ENCODE data around the gene CCSER2.
A peak's percentile ranks its signal among the peaks of the same experiment; 100 is the strongest.
"Not testable (repeated sequence)": the region's sequence is repeated elsewhere in the genome, so short reads cannot be mapped to it uniquely, and the experiment has no call there.

CCSER2 gene

GRCh38 chr10:84312816-84313215 is 15.6 kb upstream of the CCSER2 start:
- no peak for DNase-seq

DNA sequence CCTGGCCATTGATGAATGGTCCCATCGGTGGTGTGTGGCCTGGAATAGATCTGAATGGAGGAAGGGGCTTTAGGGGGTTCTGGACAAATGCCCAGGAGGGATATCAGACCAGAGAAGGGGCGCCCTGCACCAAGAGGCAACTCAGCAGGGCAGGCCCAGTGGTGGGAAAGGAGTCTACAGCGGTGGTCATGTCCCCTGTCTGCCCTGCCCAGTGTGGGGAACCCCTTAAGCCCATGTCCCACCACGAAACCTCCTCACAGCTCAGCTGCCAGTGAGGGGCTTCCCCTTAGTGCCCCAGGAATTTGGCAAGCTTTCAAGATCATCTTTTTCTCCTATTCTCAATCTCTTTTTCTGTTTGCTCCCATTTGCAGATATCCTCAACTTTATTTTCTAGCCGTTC is 14.1 kb upstream of the CCSER2 start:
- no peak for DNase-seq

DNA sequence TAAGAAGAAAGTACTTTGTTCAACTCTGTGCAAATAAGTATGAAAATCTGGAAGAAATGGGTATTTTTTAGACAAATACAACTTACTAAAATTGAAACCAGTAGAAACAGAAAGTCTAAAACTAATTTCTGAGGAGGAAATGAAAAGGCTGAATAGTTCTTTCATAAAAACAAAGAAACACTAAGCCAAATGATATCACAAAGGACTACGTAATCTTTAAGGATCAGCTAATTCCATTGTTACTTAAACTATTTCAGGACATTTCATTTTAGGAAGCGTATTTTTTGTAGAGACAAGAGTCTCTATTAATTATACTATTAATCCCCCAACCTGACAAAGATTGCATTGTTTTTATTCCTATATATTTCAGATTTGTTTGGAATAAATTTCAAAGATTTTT is 11.2 kb upstream of the CCSER2 start:
- no peak for DNase-seq

GRCh38 chr10:84321902-84322301 is 6.5 kb upstream of the CCSER2 start:
- DNase-seq, result no peak

DNA sequence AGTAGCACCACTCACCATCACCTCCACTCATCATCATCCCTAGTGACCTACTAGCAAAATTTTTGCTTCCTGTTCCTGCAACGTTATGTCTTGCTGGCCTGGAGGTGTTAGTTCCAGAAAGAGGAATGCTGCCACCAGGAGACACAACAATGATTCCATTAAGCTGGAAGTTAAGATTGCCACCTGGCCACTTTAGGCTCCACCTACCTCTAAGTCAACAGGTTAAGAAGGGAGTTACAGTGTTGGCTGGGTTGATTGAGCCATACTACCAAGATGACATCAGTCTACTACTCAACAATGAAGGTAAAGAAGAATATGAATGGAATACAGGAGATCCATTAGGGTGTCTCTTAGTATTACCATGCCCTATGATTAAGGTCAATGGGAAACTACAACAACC is 4.8 kb upstream of the CCSER2 start:
- not testable (repeated sequence) for DNase-seq

GRCh38 chr10:84326995-84327394 is 1.4 kb upstream of the CCSER2 start:
- DNase-seq, result not testable (repeated sequence)

DNA sequence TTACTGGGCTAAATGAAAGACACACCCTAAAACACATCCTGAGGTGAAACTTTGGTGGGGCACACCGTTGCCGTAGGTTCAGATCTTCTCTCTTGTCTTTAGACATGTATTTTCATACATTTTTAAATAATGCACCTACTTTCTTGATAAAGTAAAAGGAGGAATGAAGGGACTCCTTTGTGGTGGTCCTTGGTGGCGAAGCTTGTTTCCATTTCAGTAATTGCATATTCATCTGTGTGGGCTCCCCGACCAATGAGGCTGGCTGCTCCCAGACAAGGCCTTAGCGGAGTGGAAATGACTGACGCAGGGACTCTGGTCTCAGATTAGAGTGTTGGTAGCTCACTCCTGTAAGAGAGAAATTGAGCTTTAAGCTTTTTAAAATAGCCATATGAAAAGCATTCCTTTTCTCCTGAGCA is 815 bp downstream of the CCSER2 start:
- DNase-seq, result peak; percentile 79

- DNase-seq, result no peak
Observed at GRCh38 chr10:84329986-84330651, 1.7 kb downstream of the CCSER2 start.

- DNase-seq, result no peak
Observed at GRCh38 chr10:84331091-84331490, 2.7 kb downstream of the CCSER2 start.

GRCh38 chr10:84333864-84334451 is 5.6 kb downstream of the CCSER2 start:
- DNase-seq, result no peak

- DNase-seq, result no peak
Observed at GRCh38 chr10:84334811-84335210, 6.4 kb downstream of the CCSER2 start.

DNA sequence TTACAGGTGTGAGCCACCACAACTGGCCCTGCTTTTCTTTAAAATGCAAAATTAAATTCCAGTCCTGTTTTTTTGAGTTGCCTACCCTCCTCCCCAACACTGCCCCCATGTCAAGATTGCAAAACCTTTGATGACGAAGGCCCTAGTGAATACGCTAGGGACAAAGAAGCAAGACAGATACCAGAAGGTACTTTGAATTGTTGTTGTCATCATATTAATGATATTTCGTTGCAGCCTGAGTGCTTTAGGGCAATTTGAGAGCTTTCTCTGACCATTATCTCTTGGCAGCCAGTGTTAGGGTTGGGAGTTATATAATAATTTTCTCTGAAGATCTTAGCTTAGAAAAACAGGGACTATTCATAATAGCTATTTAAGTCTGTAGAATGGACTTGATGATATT is 7.1 kb downstream of the CCSER2 start:
- DNase-seq, result no peak

DNA sequence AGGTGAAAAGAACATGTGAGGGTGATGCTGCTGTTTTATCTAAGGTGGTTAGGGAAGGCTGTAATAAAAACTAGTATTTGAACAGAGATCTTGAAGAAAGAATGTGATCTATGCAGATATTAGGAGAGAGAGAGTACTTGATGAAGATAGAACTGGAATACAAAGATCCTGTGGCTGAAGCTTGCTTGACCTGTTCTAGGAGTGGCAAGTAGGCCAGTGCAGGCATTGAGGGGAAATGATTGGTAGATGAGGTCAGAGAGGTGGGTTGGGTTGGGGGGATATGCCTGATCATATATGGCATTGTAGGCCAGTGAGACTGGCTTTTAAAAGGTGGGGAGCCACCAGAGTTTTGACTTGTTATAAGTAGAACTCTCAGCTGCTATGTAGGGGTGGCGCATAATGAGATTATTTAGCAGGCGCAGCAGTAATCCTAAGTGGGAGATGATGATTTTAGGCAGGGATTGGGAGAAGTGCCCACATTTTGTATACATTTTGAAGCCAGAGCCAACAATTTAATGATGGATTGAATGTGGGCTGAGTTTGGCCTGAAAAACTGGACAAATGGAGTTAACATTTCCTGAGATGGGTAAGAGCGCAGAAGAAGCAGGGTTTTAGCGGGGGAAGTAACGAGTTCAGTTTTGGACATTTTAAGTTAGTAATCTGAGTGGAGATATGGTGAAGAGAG is 8.2 kb downstream of the CCSER2 start:
- DNase-seq, result no peak

- DNase-seq, result peak; percentile 29
Observed at GRCh38 chr10:84337199-84337598, 8.8 kb downstream of the CCSER2 start.

GRCh38 chr10:84339025-84339424 is 10.6 kb downstream of the CCSER2 start:
- no peak for DNase-seq

GRCh38 chr10:84340187-84340586 is 11.8 kb downstream of the CCSER2 start:
- DNase-seq, result no peak

- no peak for DNase-seq
Observed at GRCh38 chr10:84340632-84341537, 12.5 kb downstream of the CCSER2 start.

GRCh38 chr10:84341538-84341856 is 13.1 kb downstream of the CCSER2 start:
- DNase-seq, result no peak

DNA sequence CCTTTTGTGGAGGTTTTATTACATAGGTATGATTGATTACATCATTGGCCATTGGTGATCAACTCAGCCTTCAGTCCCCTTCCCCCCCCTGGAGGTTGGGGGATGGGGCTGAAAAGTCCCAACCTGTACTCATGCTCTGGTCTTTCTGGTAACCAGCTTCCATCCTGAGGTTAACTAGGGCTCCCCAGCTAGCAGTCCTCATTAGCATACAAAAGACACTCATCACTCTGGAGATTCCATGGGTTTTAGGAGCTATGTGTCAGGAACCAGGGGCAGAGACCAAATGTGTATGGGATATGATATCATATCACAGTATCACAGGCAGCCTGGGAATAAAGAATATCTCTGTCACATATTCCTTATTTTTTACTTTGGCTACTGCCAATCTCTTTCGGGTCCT is 13.6 kb downstream of the CCSER2 start:
- no peak for DNase-seq

GRCh38 chr10:84342584-84342983 is 14.2 kb downstream of the CCSER2 start:
- DNase-seq, result no peak

DNA sequence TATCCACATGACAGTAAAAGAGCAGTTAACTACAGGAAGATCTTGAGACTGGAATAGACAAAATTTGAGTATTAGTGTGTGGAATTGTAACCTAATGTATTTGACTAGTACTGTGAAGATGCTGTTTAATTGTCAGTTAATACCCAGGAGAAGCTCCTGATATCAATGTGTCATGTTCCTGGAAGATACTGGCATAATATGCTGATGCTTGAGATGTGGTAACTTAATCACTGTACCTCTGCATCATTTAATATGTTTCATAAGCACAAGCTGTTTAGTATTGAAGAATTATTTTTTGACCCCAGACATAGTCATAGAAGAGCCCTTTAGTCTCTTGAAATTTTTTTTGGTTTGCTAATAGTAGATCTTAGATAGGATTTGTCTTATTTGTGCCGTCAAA is 15.4 kb downstream of the CCSER2 start:
- DNase-seq, result no peak

DNA sequence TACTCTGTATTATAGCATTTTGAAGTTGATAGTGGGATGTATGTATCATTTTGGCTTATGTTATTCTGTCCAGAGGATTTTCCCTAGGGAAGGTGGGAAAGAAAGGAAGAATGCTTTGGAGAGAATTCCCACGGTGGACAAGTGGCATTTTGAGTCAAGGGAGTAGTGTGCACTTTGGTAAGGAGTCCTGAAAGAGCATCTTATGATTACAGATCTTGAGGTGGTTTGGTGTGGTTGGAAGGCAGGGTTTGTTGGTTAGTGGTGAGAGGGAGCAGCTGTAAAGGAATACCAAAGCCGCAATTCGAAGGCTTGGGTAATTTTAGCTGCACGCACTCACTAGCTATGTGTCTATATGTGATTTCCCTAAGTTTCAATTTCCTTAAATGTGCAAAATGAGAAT is 16.1 kb downstream of the CCSER2 start:
- DNase-seq, result no peak

DNA sequence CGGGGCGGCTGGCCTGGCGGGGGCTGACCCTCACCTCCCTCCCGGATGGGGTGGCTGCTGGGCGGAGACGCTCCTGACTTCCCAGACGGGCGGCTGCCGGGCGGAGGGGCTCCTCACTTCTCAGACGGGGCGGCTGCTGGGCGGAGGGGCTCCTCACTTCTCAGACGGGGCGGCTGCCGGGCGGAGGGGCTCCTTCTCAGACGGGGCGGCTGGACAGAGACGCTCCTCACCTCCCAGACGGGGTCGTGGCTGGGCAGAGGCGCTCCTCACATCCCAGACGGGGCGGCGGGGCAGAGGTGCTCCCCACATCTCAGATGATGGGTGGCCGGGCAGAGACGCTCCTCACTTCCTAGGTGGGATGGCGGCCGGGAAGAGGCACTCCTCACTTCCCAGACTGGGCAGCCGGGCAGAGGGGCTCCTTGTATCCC is 19.2 kb downstream of the CCSER2 start:
- not testable (repeated sequence) for DNase-seq

Measured in eye (tissue), 1 donor.